Measurements from ENCODE around the gene ELFN1.

The ELFN1 gene

GRCh38 chr7:1669954-1670893 is at the start of gene ELFN1:
Gene ELFN1, plus strand, starts transcription at chr7:1670277. Its CDS starts 74,320 bp downstream, at chr7:1744597.
- no peak for DNase-seq

DNA sequence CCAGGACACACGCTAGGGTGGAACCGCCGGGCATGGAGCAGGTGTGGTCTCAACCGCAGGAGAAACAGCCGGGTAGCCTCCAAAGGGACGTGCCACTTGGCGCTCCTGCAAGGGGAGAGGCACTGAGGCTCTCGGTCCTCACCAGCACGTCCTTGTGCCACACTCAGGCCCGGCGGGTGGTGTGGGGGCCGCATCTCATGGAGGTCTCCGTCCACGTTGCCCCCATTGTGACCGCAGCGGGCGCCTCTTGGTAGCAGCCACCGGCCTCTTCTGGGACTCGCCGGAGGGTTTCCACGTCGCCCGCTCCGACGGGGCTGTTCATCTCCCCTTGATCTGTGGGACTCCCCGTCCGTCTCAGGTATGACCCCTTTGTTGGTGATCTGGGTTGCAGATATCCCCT is 49.2 kb upstream of the ELFN1 start:
- DNase-seq = no peak

DNA sequence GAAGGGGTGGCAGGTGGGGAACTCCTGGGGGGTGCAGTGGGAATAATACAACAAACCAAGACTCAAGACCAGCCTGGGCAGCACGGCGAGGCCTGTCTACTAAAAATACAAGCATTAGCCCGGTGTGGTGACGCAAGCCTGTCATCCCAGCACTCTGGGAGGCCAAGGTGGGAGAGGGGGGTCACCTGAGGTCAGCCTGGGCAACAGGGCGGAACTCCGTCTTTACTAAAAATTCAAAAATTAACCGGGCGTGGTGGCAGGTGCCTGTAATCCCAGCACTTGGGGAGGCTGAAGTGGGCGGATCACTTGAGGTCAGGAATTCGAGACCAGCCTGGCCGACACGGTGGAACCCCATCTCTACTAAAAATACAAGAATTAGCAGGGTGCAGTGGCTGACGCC is 48.4 kb upstream of the ELFN1 start:
- no peak for DNase-seq

DNA sequence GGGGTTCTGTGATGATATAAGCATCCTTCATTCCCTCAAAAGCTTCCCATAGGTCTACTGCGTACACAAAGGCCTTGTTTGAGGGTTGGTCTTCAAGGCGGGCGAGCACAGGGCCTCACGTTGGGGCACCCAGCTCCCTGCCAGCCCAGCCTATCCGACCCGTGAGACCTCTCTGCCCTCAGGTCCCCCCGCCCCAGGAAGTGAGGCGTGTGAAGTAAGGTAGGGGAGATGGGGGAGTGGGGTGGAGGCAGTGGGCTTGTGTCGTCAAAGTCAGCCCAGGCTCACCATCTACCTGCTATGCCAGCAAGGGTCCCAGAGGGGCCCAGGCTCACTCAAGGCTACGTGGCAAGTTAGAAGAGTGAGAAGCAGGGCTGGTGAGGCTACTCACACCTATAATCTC is 47.6 kb upstream of the ELFN1 start:
- DNase-seq = no peak

- DNase-seq = no peak
Measured at GRCh38 chr7:1623810-1624209, 46.3 kb upstream of the ELFN1 start.

- DNase-seq = no peak
Measured at GRCh38 chr7:1624999-1625927, 44.8 kb upstream of the ELFN1 start.

GRCh38 chr7:1626769-1627168 is 43.3 kb upstream of the ELFN1 start:
- DNase-seq = no peak

DNA sequence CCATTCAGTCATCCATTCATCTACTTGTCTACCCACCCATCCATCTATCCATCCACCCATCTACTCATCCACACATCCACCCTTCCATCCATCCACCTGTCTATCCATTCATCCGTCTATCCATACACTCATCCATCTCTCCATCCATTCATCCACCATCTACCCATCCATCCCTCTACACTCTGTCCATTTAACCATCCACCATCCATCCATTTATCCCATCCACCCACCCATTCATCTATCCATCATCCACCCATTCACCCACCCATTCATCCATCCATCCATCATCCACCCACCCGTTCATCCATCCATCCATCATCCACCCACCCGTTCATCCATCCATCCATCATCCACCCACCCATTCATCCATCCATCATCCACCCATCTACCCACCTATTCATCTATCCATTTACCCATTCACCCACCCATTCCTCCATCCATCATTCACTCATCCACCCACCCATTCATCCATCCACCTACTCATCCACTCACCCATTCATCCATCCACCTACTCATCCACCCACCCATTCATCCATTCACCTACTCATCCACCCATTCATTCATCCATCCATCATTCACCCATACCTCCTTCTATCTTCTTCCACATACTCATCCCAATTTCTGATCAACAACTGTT is 39.3 kb upstream of the ELFN1 start:
- DNase-seq = no peak

GRCh38 chr7:1631678-1632077 is 38.4 kb upstream of the ELFN1 start:
- no peak for DNase-seq

DNA sequence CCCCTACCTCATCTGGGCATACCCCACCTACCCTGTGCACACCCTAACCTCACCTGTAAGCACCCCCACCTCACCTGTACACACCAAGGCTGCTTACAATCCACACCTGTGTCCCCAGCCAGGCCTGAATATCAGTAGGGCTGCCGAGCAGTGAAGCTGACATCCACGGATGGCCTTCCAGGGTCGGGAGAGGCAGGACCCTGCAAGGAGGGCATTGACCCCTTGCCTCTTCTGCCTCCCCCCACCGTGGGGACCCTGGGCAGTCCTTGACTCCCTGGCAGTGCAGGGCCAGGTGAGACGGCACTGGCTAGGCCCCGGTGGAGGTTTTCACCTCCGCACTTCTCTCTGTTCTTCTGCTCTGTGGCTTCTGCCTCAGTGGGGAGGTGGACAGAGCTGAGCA is 37.6 kb upstream of the ELFN1 start:
- DNase-seq = no peak

DNA sequence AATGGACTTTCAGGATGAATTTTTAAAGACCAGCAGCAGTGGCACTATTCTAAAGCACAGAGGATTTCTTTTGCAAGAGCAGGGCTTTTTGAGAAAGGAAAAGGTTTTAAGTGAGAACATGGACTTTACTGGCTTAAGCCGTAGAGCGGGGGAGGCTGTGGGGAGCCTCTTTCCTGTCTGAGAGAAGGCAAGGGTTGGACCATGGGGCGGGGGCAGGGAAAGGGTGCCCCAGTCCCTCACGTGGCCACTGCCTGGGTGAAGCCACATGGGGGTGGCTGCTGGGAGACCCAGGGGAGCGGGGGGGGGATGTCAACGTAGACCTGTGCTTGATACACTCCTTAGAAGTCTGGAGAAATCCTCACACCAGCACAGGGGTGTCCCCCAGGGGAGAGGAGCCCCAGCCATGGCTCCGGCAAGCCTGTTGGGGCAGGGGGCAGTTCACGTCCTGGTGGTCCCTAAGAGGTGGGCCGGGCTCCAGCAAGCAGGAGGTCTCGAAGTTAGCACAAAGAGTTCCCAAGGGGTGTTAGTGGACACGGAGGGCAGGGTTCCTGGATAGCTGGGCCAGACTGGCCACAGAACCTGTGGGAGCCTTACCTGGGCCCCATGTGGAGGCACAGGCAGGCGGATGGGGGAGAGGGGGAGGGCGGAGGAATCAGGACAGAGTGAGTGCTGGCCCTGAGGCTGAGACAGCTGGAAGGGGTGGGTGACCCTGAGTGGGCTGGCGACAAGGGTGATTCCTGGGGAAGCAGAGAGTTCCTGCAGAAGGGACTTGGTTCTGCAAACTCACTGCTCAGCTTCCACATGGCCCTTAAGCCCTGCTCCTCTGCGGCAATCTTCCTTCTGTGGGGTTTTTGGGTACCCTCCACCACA is 36.9 kb upstream of the ELFN1 start:
- no peak for DNase-seq

DNA sequence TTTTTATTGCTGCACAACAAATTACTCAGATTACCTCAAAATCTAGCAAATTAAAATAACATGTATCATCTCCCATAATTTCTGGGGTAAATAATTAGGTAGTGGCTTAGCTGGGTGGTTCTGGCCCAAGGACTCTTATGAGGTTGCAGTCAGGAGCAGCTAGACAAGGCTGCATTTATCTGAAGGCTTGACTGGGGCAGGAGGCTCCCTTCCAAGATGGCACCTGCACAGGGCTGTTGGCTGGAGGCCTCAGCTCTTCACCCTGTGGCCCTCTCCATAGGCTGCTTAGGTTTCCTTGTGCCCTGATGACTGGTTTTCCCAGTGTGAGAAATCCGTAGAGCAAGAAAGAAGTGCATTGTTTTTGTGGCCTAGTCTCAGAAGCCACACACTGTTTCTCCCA is 34.7 kb upstream of the ELFN1 start:
- no peak for DNase-seq

GRCh38 chr7:1637155-1637554 is 32.9 kb upstream of the ELFN1 start:
- no peak for DNase-seq

DNA sequence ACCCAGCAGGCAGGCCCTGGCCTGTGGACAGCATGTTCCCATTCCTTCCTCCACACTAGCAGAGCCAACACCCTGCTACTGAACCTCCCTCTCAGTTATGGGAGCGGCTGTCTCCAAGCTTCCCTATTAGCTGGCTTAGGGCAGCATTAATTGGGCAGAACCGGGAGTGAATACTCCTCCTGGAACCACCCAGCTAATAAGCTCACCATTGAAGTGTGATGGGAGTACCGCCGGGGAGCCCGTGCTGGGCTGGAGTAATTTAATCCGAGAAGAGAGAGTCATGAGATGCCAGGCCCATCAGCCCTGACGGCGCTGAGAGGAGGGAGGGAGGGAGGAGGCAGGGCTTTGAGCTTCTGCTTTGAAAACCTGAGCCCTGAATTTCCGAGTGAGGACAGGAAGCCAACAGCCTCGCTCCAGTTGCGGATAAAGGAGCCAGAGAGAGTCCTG is 31.8 kb upstream of the ELFN1 start:
- no peak for DNase-seq

DNA sequence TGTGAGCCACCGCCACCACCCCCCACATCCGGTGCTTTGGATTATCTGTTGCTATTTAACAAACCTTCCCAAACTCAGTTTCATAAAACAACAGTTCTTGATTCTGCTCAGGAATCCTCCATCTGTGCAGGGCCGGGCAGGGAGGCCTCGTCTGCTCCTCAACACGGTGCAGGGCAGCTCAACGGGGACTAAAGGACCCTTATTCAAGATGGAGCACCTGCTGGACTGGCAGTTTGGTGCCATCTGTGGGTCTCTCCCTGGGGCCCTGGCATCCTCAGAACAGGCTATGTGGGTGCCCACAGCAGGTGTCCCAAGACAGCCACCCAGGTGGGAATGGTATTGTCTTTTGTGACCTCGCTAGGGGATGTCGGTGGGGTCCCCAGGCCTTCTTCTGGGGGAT is 31.0 kb upstream of the ELFN1 start:
- no peak for DNase-seq

- no peak for DNase-seq
Measured at GRCh38 chr7:1639532-1640175, 30.4 kb upstream of the ELFN1 start.

GRCh38 chr7:1640376-1641172 is 29.5 kb upstream of the ELFN1 start:
- DNase-seq = no peak

- DNase-seq = no peak
Measured at GRCh38 chr7:1641173-1641572, 28.9 kb upstream of the ELFN1 start.

DNA sequence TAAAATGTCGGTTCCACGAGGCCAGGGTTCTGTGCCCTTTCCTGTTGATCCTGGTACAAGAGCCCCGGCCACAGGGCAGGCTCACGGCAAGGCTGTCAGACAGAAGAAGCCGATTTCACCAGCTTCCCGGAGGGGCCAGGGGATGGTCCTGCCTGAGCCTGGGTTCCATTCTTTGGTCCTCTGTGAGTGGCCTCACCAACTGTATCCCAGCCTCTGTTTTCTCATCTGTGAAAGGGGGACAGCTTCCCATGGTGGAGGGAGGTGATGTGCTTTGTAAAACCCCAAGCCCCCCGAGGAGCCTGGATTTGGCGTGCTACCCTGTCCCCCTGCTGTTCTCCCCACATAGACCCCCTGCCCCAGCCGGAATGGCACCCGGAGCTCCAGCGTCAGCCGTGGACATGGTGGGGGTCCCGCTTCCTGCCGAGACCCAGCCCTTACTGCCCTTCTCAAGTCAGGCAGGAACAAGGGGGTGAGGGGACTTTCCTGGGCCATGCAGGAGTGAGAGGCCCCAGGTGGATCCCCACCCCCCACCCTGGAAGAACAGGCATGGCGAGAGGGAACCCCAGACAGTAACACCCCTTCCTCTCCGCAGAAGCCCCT is 28.3 kb upstream of the ELFN1 start:
- DNase-seq = no peak

GRCh38 chr7:1642291-1642731 is 27.8 kb upstream of the ELFN1 start:
- DNase-seq = no peak

All from activated naive CD4-positive, alpha-beta T cell treated with anti-CD3 and anti-CD28 coated beads, Interleukin-2, amount 50 U/mL, for 16 hours (primary cell).